HT-29 (cell line): Measurements from ENCODE around the gene TTC6. TPM values are rescaled to one million over a fixed set of nuclear protein-coding genes. Genes with fewer than 3 reads are reported as not detected.
A peak's percentile ranks its signal among the peaks of the same experiment; 100 is the strongest.

Experiments
- DNase-seq: peaks from one replicate; pipeline ENCODE4 v3.0.0-alpha.2; 2015; ENCODE audit warnings: low spot score
- total RNA-seq: library from RNA; depleted of rRNA; stranded (reverse); fragments of >200 nt; shearing (Covaris generic); gene quantifications from 2 replicates; pipeline ENCODE4 v1.2.3, GENCODE V29; 2014

TTC6 gene
- total RNA-seq, 1 experiment from 2014 or later, result 6.3 TPM

- DNase-seq, result no peak
Observed at GRCh38 chr14:37597914-37598746, 2.7 kb downstream of the TTC6 start.

- DNase-seq, result no peak
Observed at GRCh38 chr14:37598747-37599506, 3.5 kb downstream of the TTC6 start.

- peak; percentile 52 for DNase-seq
Observed at GRCh38 chr14:37599507-37600368, 4.3 kb downstream of the TTC6 start.

GRCh38 chr14:37600880-37601741, 5.7 kb downstream of the TTC6 start:
- no peak for DNase-seq

GRCh38 chr14:37601865-37602264, 6.4 kb downstream of the TTC6 start:
- no peak for DNase-seq

- no peak for DNase-seq
Observed at GRCh38 chr14:37602605-37603453, 7.4 kb downstream of the TTC6 start.

GRCh38 chr14:37603688-37604251, 8.3 kb downstream of the TTC6 start:
- no peak for DNase-seq

- no peak for DNase-seq
Observed at GRCh38 chr14:37606678-37607077, 11.2 kb downstream of the TTC6 start.

- no peak for DNase-seq
Observed at GRCh38 chr14:37608649-37609048, 13.2 kb downstream of the TTC6 start.

- no peak for DNase-seq
Observed at GRCh38 chr14:37610945-37611523, 15.6 kb downstream of the TTC6 start.

GRCh38 chr14:37615582-37616289, 20.3 kb downstream of the TTC6 start:
- no peak for DNase-seq

GRCh38 chr14:37616853-37617252, 21.4 kb downstream of the TTC6 start:
- DNase-seq, result no peak

- DNase-seq, result no peak
Observed at GRCh38 chr14:37617864-37618365, 22.5 kb downstream of the TTC6 start.

GRCh38 chr14:37618498-37619028, 23.1 kb downstream of the TTC6 start:
- peak; percentile 30 for DNase-seq

GRCh38 chr14:37620856-37621255, 25.4 kb downstream of the TTC6 start:
- no peak for DNase-seq

GRCh38 chr14:37622231-37622923, 26.9 kb downstream of the TTC6 start:
- no peak for DNase-seq

GRCh38 chr14:37623426-37623951, 28.1 kb downstream of the TTC6 start:
- DNase-seq, result peak; percentile 45
